Measurements from ENCODE around the gene PLD4. TPM values are rescaled to one million over a fixed set of nuclear protein-coding genes. Genes with fewer than 3 reads are reported as not detected.
"Not testable (repeated sequence)": the region's sequence is repeated elsewhere in the genome, so short reads cannot be mapped to it uniquely, and the experiment has no call there.

Gene PLD4
- total RNA-seq, 2 donors from 2014 or later, result 1.2 to 5.4 TPM

DNA sequence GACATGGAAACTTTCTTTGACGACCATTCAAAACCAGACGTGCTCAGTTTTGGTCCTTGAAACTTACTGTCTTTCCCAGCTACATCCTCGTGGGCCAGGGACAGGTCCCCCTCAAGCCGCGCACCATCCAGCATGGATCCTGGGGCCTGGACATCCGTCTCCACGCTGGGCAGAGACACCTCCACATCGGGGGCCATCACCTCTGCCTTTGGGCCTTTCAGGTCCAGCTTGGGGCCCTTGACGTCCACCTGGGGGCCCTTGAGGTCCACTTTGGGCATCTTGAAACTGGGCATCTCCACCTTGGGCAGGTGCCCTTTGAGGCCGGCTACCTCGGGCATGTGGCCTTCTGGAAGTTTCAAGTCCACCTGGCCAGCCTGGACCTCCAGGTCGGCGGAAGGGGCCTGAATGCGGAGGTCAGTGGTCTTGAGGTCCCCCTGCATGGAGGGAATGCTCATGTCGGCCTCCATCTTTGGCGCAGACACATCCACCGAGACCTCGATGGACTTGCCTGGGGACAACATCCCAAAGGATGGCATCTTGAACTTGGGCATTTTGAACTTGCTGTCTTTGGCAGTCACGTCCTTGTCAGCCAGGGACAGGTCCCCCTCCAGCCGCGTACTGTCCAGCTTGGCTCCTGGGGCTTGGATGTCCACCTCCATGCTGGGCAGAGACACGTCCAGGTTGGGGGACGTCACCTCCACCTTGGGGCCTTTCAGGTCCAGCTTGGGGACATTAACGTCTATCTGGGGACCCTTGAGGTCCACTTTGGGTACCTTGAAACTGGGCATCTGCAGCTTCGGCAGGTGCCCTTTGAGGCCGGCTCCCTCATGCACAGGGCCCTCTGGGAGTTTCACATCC lies 17.1 kb downstream of the PLD4 start:
- no peak overlapping the region for H3K27ac ChIP-seq
- TF ChIP-seq POLR2A (IDR thresholded peaks at IDR 0.05), result no peak
- TF ChIP-seq, protein P1, sequence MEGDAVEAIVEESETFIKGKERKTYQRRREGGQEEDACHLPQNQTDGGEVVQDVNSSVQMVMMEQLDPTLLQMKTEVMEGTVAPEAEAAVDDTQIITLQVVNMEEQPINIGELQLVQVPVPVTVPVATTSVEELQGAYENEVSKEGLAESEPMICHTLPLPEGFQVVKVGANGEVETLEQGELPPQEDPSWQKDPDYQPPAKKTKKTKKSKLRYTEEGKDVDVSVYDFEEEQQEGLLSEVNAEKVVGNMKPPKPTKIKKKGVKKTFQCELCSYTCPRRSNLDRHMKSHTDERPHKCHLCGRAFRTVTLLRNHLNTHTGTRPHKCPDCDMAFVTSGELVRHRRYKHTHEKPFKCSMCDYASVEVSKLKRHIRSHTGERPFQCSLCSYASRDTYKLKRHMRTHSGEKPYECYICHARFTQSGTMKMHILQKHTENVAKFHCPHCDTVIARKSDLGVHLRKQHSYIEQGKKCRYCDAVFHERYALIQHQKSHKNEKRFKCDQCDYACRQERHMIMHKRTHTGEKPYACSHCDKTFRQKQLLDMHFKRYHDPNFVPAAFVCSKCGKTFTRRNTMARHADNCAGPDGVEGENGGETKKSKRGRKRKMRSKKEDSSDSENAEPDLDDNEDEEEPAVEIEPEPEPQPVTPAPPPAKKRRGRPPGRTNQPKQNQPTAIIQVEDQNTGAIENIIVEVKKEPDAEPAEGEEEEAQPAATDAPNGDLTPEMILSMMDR (IDR thresholded peaks at IDR 0.05), result no peak
- no peak for TF ChIP-seq POLR2AphosphoS5 (IDR thresholded peaks at IDR 0.05)
- H3K27me3 ChIP-seq (replicated peaks; ENCODE audit: insufficient read depth), result no peaks in the 10 kb centered on the region
- 95% methylated on average over 26 of the region's 26 CpGs for WGBS
- no peak for DNase-seq (ENCODE audit: low spot score)
- no peaks in the 10 kb centered on the region for H3K36me3 ChIP-seq
- no peaks in the 10 kb centered on the region for H3K4me1 ChIP-seq (replicated peaks)
- no peaks in the 10 kb centered on the region for H3K9me3 ChIP-seq
- intact Hi-C loops (cut with DNase I), result no loop called here
- H3K4me3 ChIP-seq, result no peak overlapping the region

DNA sequence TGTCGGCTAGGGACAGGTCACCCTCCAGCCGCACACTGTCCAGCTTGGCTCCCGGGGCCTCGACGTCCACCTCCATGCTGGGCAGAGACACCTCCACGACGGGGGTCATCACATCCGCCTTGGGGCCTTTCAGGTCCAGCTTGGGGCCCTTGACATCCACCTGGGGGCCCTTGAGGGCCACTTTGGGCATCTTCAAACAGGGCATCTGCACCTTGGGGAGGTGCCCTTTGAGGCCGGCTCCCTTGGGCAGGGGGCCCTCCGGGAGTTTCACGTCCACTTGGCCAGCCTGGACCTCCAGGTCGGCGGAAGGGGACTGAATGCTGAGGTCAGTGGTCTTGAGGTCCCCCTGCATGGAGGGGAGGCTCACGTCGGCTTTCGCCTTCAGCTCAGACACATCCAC lies 17.9 kb downstream of the PLD4 start:
- H3K4me1 ChIP-seq (replicated peaks), result no peaks in the 10 kb centered on the region
- no peak for DNase-seq (ENCODE audit: low spot score)
- intact Hi-C loops (cut with DNase I), result no loop called here
- no peaks in the 10 kb centered on the region for H3K27me3 ChIP-seq (replicated peaks; ENCODE audit: insufficient read depth)
- TF ChIP-seq POLR2AphosphoS5 (IDR thresholded peaks at IDR 0.05) (no peak), POLR2A (IDR thresholded peaks at IDR 0.05) (no peak)
- TF ChIP-seq, protein P1 (IDR thresholded peaks at IDR 0.05), result no peak
- no peak overlapping the region for H3K27ac ChIP-seq
- WGBS, result 93% methylated on average over 16 of the region's 16 CpGs
- H3K36me3 ChIP-seq, result no peaks in the 10 kb centered on the region
- H3K4me3 ChIP-seq, result no peak overlapping the region
- H3K9me3 ChIP-seq, result no peaks in the 10 kb centered on the region

DNA sequence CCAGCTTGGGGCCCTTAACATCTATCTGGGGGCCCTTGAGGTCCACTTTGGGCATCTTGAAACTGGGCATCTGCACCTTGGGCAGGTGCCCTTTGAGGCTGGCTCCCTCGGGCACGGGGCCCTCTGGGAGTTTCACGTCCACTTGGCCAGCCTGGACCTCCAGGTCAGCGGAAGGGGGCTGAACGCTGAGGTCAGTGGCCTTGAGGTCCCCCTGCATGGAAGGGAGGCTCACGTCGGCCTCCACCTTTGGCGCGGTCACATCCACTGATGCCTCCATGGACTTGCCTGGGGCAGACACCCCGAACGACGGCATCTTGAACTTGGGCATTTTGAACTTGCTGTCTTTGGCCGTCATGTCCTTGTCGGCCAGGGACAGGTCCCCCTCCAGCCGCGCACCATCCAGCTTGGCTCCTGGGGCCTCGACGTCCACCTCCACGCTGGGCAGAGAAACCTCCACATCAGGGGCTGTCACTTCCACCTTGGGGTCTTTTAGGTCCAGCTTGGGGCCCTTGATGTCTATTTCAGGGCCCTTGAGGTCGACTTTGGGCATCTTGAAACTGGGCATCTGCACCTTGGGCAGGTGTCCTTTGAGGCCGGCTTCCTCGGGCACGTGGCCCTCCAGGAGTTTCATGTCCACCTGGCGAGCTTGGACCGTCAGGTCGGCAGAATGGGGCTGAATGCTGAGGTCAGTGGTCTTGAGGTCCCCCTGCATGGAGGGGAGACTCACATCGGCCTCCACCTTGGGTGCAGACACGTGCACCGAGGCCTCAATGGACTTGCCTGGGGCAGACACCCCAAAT lies 18.7 kb downstream of the PLD4 start:
- 92% methylated on average over 29 of the region's 29 CpGs for WGBS
- H3K9me3 ChIP-seq; DNase-seq (ENCODE audit: low spot score); H3K36me3 ChIP-seq; H3K27me3 ChIP-seq (replicated peaks; ENCODE audit: insufficient read depth); H3K4me3 ChIP-seq; intact Hi-C loops (cut with DNase I); H3K27ac ChIP-seq; H3K4me1 ChIP-seq (replicated peaks): not testable (repeated sequence)

DNA sequence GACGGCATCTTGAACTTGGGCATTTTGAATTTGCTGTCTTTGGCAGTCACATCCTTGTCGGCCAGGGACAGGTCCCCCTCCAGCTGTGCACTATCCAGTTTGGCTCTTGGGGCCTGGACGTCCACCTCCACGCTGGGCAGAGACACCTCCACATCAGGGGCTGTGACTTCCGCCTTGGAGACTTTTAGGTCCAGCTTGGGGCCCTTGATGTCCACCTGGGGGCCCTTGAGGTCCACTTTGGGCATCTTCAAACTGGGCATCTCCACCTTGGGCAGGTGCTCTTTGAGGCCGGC lies 19.3 kb downstream of the PLD4 start:
- DNase-seq (ENCODE audit: low spot score); H3K4me1 ChIP-seq (replicated peaks); H3K36me3 ChIP-seq; H3K27ac ChIP-seq; H3K4me3 ChIP-seq; H3K9me3 ChIP-seq; H3K27me3 ChIP-seq (replicated peaks; ENCODE audit: insufficient read depth); intact Hi-C loops (cut with DNase I): not testable (repeated sequence)
- 98% methylated on average over 6 of the region's 6 CpGs for WGBS

DNA sequence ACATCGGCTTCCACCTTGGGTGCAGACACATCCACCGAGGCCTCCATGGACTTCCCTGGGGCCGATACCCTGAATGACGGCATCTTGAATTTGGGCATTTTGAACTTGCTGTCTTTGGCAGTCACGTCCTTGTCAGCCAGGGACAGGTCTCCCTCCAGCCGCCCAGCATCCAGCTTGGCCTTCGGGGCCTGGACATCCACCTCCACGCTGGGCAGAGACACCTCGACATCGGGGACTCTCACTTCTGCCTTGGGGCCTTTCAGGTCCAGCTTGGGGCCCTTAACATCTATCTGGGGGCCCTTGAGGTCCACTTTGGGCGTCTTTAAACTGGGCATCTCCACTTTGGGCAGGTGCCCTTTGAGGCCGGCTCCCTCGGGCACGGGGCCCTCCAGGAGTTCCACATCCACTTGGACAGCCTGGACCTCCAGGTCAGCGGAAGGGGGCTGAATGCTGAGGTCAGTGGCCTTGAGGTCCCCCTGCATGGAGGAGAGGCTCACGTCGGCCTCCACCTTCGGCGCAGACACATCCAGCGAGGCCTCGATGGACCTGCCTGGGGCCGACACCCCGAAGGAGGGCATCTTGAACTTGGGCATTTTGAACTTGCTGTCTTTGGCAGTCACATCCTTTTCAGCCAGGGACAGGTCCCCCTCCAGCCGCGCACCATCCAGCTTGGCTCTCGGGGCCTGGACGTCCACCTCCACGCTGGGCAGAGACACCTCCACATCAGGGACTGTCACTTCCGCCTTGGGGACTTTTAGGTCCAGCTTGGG lies 19.9 kb downstream of the PLD4 start:
- 95% methylated on average over 23 of the region's 29 CpGs for WGBS

DNA sequence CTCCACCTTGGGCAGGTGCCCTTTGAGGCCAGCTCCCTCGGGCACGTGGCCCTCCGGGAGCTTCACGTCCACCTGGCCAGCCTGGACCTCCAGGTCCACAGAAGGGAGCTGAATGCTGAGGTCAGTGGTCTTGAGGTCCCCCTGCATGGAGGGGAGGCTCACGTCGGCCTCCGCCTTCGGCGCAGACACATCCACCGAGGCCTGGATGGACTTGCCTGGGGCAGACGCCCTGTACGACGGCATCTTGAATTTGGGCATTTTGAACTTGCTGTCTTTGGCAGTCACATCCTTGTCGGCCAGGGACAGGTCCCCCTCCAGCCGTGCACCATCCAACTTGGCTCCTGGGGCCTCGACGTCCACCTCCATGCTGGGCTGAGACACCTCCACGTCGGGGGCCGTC lies 20.6 kb downstream of the PLD4 start:
- H3K4me1 ChIP-seq (replicated peaks); H3K27me3 ChIP-seq (replicated peaks; ENCODE audit: insufficient read depth); H3K9me3 ChIP-seq; H3K27ac ChIP-seq; DNase-seq (ENCODE audit: low spot score); H3K36me3 ChIP-seq; H3K4me3 ChIP-seq; intact Hi-C loops (cut with DNase I): not testable (repeated sequence)
- 94% methylated on average over 20 of the region's 20 CpGs for WGBS

More for the DNA sequence above, 19.9 kb downstream of the PLD4 start:
- H3K27ac ChIP-seq; H3K27me3 ChIP-seq (replicated peaks; ENCODE audit: insufficient read depth); H3K4me1 ChIP-seq (replicated peaks); DNase-seq (ENCODE audit: low spot score); intact Hi-C loops (cut with DNase I); H3K36me3 ChIP-seq; H3K9me3 ChIP-seq; H3K4me3 ChIP-seq: not testable (repeated sequence)

DNA sequence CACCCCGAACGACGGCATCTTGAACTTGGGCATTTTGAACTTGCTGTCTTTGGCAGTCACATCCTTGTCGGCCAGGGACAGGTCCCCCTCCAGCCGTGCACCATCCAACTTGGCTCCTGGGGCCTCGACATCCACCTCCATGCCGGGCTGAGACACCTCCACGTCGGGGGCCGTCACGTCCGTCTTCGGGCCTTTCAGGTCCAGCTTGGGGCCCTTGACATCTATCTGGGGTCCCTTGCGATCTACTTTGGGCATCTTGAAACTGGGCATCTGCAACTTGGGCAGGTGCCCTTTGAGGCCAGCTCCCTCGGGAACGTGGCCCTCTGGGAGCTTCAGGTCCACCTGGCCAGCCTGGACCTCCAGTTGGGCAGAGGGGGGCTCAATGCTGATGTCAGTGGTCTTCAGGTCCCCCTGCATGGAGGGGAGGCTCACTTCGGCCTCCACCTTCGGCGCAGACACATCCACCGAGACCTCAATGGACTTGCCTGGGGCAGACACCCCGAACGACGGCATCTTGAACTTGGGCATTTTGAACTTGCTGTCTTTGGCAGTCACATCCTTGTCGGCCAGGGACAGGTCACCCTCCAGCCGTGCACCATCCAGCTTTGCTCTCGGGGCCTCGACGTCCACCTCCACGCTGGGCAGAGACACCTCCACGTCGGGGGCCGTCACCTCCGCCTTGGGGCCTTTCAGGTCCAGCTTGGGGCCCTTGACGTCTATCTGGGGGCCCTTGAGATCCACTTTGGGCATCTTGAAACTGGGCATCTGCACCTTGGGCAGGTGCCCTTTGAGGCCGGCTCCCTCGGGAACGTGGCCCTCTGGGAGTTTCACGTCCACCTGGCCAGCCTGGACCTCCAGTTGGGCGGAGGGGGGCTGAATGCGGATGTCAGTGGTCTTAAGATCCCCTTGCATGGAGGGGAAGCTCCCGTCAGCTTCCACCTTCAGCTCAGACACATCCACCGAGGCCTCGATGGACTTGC lies 21.6 kb downstream of the PLD4 start:
- H3K27ac ChIP-seq; H3K4me1 ChIP-seq (replicated peaks); H3K9me3 ChIP-seq; DNase-seq (ENCODE audit: low spot score); intact Hi-C loops (cut with DNase I); H3K27me3 ChIP-seq (replicated peaks; ENCODE audit: insufficient read depth); H3K36me3 ChIP-seq; H3K4me3 ChIP-seq: not testable (repeated sequence)
- 92% methylated on average over 43 of the region's 43 CpGs for WGBS

DNA sequence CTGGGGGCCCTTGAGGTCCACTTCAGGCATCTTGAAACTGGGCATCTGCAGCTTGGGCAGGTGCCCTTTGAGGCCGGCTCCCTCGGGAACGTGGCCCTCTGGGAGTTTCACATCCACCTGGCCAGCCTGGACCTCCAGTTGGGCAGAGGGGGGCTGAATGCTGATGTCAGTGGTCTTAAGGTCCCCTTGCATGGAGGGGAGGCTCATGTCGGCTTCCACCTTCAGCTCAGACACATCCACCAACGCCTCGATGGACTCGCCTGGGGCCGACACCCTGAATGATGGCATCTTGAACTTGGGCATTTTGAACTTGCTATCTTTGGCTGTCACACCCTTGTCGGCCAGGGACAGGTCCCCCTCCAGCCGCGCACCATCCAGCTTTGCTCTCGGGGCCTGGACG lies 22.5 kb downstream of the PLD4 start:
- intact Hi-C loops (cut with DNase I); H3K9me3 ChIP-seq; DNase-seq (ENCODE audit: low spot score); H3K4me3 ChIP-seq; H3K36me3 ChIP-seq; H3K27me3 ChIP-seq (replicated peaks; ENCODE audit: insufficient read depth); H3K4me1 ChIP-seq (replicated peaks); H3K27ac ChIP-seq: not testable (repeated sequence)
- WGBS, result 95% methylated on average over 13 of the region's 13 CpGs
